Lower lobe of right lung (tissue), 2 donors: Measurements from ENCODE around the gene PAN3. TPM values are rescaled to one million over a fixed set of nuclear protein-coding genes. Genes with fewer than 3 reads are reported as not detected.

Experiments used
- ATAC-seq, 2 donors: fragments of 200-7000 bp; cut with Tn5 transposase; one replicate each; pipeline ENCODE4 v1.9.1; 2020 to 2022; ENCODE audit warnings: mild to moderate bottlenecking in 2 of 2, moderate library complexity in 2 of 2
- DNase-seq: peaks from one replicate; pipeline ENCODE4 v3.0.0-alpha.2; 2020
- H3K27ac ChIP-seq: fragments of 200-600 bp; one replicate; pipeline ENCODE4 v1.8.0; 2022
- H3K27me3 ChIP-seq: fragments of 200-600 bp; one replicate; pipeline ENCODE4 v1.8.0; 2022; ENCODE audit warnings: low read depth
- H3K36me3 ChIP-seq: fragments of 200-600 bp; one replicate; pipeline ENCODE4 v1.8.0; 2022; ENCODE audit warnings: mild to moderate bottlenecking
- H3K4me1 ChIP-seq: fragments of 200-600 bp; one replicate; pipeline ENCODE4 v1.8.0; 2022
- H3K4me3 ChIP-seq: fragments of 200-600 bp; one replicate; pipeline ENCODE4 v1.8.0; 2022; ENCODE audit warnings: mild to moderate bottlenecking
- H3K9me3 ChIP-seq: fragments of 200-600 bp; one replicate; pipeline ENCODE4 v1.8.0; 2022
- CTCF ChIP-seq: fragments of 200-600 bp; IDR thresholded peaks from one replicate; pipeline ENCODE4 v1.8.0; 2022; ENCODE audit warnings: antibody characterized with exemption, mild to moderate bottlenecking
- intact Hi-C: fragments of 100-400 bp; cut with DNase I; formaldehyde crosslinking; loops from one replicate; pipeline ENCODE4 v1.11.0; 2022
- total RNA-seq: library from RNA; stranded (reverse); fragmentation: NEBNext Ultra II Directional; extraction: Animal tissue kit (Norgen Biotek cat#: 25700); gene quantifications from one replicate; pipeline ENCODE4 v1.2.1, GENCODE V29; 2021
- donor health status: DM: no; HTN: yes; CAD: no; lungs with severe emphysema.

The PAN3 gene
- total RNA-seq, 1 donor from 2014 or later, result 36.2 TPM

GRCh38 chr13:28257305-28257704 lies 119.0 kb downstream of the PAN3 start:
- H3K36me3 ChIP-seq, result peaks cover 45% of the 10 kb centered on the region
- H3K4me3 ChIP-seq, result no peak overlapping the region
- no peak for TF ChIP-seq CTCF
- no peak for ATAC-seq
- H3K27ac ChIP-seq, result no peak overlapping the region
- H3K27me3 ChIP-seq, result no peaks in the 10 kb centered on the region
- DNase-seq, result no peak
- intact Hi-C loops, result no loop called here
- H3K4me1 ChIP-seq, result no peaks in the 10 kb centered on the region
- H3K9me3 ChIP-seq, result no peaks in the 10 kb centered on the region

- no peak overlapping the region for H3K27ac ChIP-seq
- no peaks in the 10 kb centered on the region for H3K9me3 ChIP-seq
- no peaks in the 10 kb centered on the region for H3K4me1 ChIP-seq
- no peak for TF ChIP-seq CTCF
- intact Hi-C loops, result no loop called here
- DNase-seq, result no peak
- no peak overlapping the region for H3K4me3 ChIP-seq
- no peaks in the 10 kb centered on the region for H3K27me3 ChIP-seq
- peaks cover 48% of the 10 kb centered on the region for H3K36me3 ChIP-seq
- ATAC-seq, result no peak
Observed at GRCh38 chr13:28258417-28258816, 120.1 kb downstream of the PAN3 start.

GRCh38 chr13:28267497-28267896 lies 129.2 kb downstream of the PAN3 start:
- TF ChIP-seq CTCF, result no peak
- intact Hi-C loops, result no loop called here
- ATAC-seq, result no peak
- H3K4me1 ChIP-seq, result no peaks in the 10 kb centered on the region
- H3K9me3 ChIP-seq, result no peaks in the 10 kb centered on the region
- H3K27me3 ChIP-seq, result no peaks in the 10 kb centered on the region
- no peak for DNase-seq
- peaks cover 54% of the 10 kb centered on the region for H3K36me3 ChIP-seq
- H3K27ac ChIP-seq, result no peak overlapping the region
- H3K4me3 ChIP-seq, result no peak overlapping the region

DNA sequence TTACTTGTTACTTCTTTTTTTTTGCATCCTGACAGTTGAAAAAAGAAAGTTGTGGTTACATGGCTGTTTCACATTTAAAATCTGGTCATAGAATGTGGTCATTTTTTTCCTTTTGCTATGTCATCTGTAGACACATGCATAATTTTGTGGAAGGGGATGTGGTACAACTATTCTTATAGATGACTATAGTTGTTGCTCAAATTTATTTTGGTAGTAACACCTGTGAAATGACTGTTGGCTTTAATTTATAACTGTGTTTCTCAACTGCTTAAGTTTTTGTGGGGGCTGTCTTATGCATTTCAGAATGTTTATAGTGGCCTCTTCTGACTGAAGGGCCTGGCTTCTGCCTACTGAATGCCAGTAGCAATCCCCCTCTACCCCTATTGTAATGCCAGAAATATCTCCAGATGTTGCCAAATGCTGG lies 130.5 kb downstream of the PAN3 start:
- H3K9me3 ChIP-seq, result no peaks in the 10 kb centered on the region
- H3K27ac ChIP-seq, result no peak overlapping the region
- no peak for DNase-seq
- no peaks in the 10 kb centered on the region for H3K27me3 ChIP-seq
- H3K36me3 ChIP-seq, result peaks cover 64% of the 10 kb centered on the region
- no peak for ATAC-seq
- no peak overlapping the region for H3K4me3 ChIP-seq
- no peak for TF ChIP-seq CTCF
- H3K4me1 ChIP-seq, result no peaks in the 10 kb centered on the region
- intact Hi-C loops, result no loop called here

DNA sequence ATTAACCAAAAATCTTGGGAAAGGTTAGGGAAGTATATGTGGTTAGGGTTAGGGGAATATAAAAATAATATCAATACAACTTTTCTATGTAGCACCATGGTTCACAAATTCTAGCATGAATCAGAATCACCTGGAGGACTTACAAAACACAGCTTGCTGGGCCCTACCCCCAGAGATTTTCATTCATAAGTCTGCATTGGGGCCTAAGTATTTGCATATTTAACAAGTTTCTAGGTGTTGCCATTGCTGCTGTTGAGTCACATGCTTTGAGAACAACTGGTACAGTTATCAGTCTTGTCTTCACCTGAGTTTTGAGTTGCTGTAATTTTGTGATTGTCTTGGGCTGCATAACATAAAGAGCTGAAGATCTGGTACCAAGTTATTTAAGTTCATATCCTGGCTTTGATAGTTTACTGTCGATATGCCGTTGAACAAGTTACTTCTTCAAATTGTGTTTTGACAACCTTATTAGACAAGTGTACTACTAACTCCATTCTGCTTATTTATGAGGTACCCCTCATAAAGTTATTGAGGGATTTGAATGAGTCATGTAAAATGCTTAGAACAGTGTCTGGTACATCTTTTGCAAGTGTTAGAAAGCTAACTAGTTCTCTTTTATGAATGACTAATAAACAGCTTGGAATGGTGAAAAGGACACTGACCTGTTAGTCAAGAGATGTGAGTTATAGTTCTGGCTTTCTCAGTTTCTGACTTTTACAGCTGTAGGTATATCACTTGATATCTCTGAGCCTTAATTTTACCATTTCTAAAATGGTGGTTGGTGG lies 132.9 kb downstream of the PAN3 start:
- H3K4me3 ChIP-seq, result no peak overlapping the region
- H3K9me3 ChIP-seq, result no peaks in the 10 kb centered on the region
- no peak for ATAC-seq
- intact Hi-C loops, result no loop called here
- H3K4me1 ChIP-seq, result no peaks in the 10 kb centered on the region
- no peak for DNase-seq
- H3K27ac ChIP-seq, result no peak overlapping the region
- H3K27me3 ChIP-seq, result no peaks in the 10 kb centered on the region
- peaks cover 69% of the 10 kb centered on the region for H3K36me3 ChIP-seq
- no peak for TF ChIP-seq CTCF
